Spleen (tissue), 11 donors: ENCODE results near the gene LMAN2L. TPM values are rescaled to one million over a fixed set of nuclear protein-coding genes. Genes with fewer than 3 reads are reported as not detected.
A peak's percentile ranks its signal among the peaks of the same experiment; 100 is the strongest.

ENCODE experiments used
- DNase-seq: peaks from one replicate; pipeline ENCODE4 v3.0.0-alpha.2; 2020
- H3K27ac ChIP-seq, 8 donors: fragments of 200-600 bp; sonication (generic) in 7 of 8; 1 replicate in 4 of 8; 2 replicates in 4 of 8; pipeline versions ENCODE4 v1.5.0 to v1.8.0; 2016 to 2021; ENCODE audit warnings: inconsistent platforms in 4 of 8, mild to moderate bottlenecking in 4 of 8, moderate library complexity in 1 of 8
- H3K27me3 ChIP-seq, 7 donors: fragments of 200-600 bp; sonication (generic) in 6 of 7; replicated peaks in 1 of 7; 1 replicate in 4 of 7; 2 replicates in 3 of 7; pipeline versions ENCODE4 v1.5.0 to v1.8.0; 2016 to 2021; ENCODE audit warnings: inconsistent platforms in 3 of 7, mild to moderate bottlenecking in 1 of 7
- H3K36me3 ChIP-seq, 6 donors: fragments of 200-600 bp; sonication (generic) in 5 of 6; 1 replicate in 4 of 6; 2 replicates in 2 of 6; pipeline versions ENCODE4 v1.5.0 to v1.8.0; 2016 to 2021; ENCODE audit warnings: inconsistent platforms in 2 of 6
- H3K4me1 ChIP-seq, 6 donors: fragments of 200-600 bp; sonication (generic) in 5 of 6; 1 replicate in 3 of 6; 2 replicates in 3 of 6; pipeline versions ENCODE4 v1.5.0 to v1.8.0; 2016 to 2021; ENCODE audit warnings: inconsistent platforms in 3 of 6
- H3K4me3 ChIP-seq, 8 donors: fragments of 200-600 bp; sonication (generic) in 7 of 8; 1 replicate in 4 of 8; 2 replicates in 4 of 8; pipeline versions ENCODE4 v1.5.0 to v1.8.0; 2016 to 2021; ENCODE audit warnings: inconsistent platforms in 4 of 8, mild to moderate bottlenecking in 4 of 8, moderate library complexity in 2 of 8
- H3K9me3 ChIP-seq, 8 donors: fragments of 200-600 bp; sonication (generic) in 7 of 8; 1 replicate in 4 of 8; 2 replicates in 4 of 8; pipeline versions ENCODE4 v1.5.0 to v1.8.0; 2016 to 2021; ENCODE audit warnings: inconsistent platforms in 4 of 8
- POLR2A ChIP-seq, 3 donors: fragments of 450-650 bp; IDR thresholded peaks; one replicate each; pipeline ENCODE4 v1.5.1; 2017; ENCODE audit warnings: antibody characterized with exemption in 3 of 3, mild to moderate bottlenecking in 1 of 3
- POLR2AphosphoS5 ChIP-seq, 3 donors: sonication (generic); formaldehyde crosslinking; IDR thresholded peaks; one replicate each; pipeline ENCODE4 v1.5.1; 2017; ENCODE audit warnings: antibody characterized with exemption in 3 of 3
- WGBS, 5 donors: extraction: QIAGEN DNeasy Blood & Tissue Kit in 3 of 5; methylation state at CpG; one replicate each; pipeline versions ENCODE4 v1.1.5 to v1.1.7; 2013 to 2018; 5-methylcytosine and 5-hydroxymethylcytosine counted together
- intact Hi-C: fragments of 100-400 bp; cut with DNase I; formaldehyde crosslinking; loops from one replicate; pipeline ENCODE4 v1.15.0; 2023; ENCODE audit warnings: low total_unique reads
- polyA plus RNA-seq, 3 donors: library from polyadenylated mRNA; stranded (reverse); fragments of 200-250 nt; gene quantifications; one replicate each; pipeline ENCODE4 v1.2.1, GENCODE V29; 2013
- total RNA-seq, 7 donors: library from RNA; depleted of rRNA in 3 of 7; stranded (reverse); fragments of >200 nt in 3 of 7; fragmentation: NEBNext Ultra II Directional in 4 of 7; extraction: Animal tissue kit (Norgen Biotek cat#: 25700) in 4 of 7; gene quantifications; one replicate each; pipeline versions ENCODE4 v1.1.0 to v1.2.1, GENCODE V29; 2016 to 2021
- TF ChIP-seq, protein P1 (sequence below), 11 experiments: fragments of 200-600 bp in 7 of 11; fragments of 450-650 bp in 4 of 11; sonication (generic) in 4 of 11; IDR thresholded peaks in 8 of 11; conservative IDR thresholded peaks in 3 of 11; 1 replicate in 7 of 11; 2 replicates in 4 of 11; pipeline versions ENCODE4 v1.4.0 to v1.8.0; 2016 to 2021; ENCODE audit warnings: antibody characterized with exemption in 11 of 11, inconsistent platforms in 4 of 11, mild to moderate bottlenecking in 1 of 11
- donor health status: healthy with polysubstance abuse.
- donor health status: DM: no; HTN: no; CAD: no; lungs with moderate emphysema.
- donor health status: DM: no; HTN: no; CAD: no.
- donor health status: Bipolar disorder and iron deficiency.
- donor health status: healthy.
- donor health status: DM: no; HTN: no; CAD: no.
- donor health status: DM: yes; HTN: yes; CAD: no.

LMAN2L gene
- total and polyA plus RNA-seq, 10 donors = 5.8 to 15.4 (median 9.3) TPM

- intact Hi-C loops = no loop called here
- Histone ChIP-seq H3K9me3 (peaks cover 0 to 6% (median 0%) of the 10 kb centered on the region in 8 donors), H3K27me3 (no peaks in the 10 kb centered on the region), H3K27ac (peak overlapping the region in 3 of 8 donors; percentile 27 to 47 (median 31)), H3K4me1 (peaks cover 0 to 8% (median 0%) of the 10 kb centered on the region in 6 donors), H3K36me3 (no peaks in the 10 kb centered on the region), H3K4me3 (no peak overlapping the region)
- 87 to 93% (median 91%) methylated on average over 3 of the region's 3 CpGs for WGBS, 5 donors
- TF ChIP-seq POLR2AphosphoS5 (IDR thresholded peaks at IDR 0.05) (no peak), POLR2A (IDR thresholded peaks at IDR 0.05) (no peak)
- TF ChIP-seq, protein P1, sequence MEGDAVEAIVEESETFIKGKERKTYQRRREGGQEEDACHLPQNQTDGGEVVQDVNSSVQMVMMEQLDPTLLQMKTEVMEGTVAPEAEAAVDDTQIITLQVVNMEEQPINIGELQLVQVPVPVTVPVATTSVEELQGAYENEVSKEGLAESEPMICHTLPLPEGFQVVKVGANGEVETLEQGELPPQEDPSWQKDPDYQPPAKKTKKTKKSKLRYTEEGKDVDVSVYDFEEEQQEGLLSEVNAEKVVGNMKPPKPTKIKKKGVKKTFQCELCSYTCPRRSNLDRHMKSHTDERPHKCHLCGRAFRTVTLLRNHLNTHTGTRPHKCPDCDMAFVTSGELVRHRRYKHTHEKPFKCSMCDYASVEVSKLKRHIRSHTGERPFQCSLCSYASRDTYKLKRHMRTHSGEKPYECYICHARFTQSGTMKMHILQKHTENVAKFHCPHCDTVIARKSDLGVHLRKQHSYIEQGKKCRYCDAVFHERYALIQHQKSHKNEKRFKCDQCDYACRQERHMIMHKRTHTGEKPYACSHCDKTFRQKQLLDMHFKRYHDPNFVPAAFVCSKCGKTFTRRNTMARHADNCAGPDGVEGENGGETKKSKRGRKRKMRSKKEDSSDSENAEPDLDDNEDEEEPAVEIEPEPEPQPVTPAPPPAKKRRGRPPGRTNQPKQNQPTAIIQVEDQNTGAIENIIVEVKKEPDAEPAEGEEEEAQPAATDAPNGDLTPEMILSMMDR (IDR thresholded peaks at IDR 0.05 in 8 of 11, conservative IDR thresholded peaks at IDR 0.05 in 3 of 11) = no peak
- no peak for DNase-seq
These were observed 75.4 kb downstream of the LMAN2L start for GRCh38 chr2:96664366-96664925.

DNA sequence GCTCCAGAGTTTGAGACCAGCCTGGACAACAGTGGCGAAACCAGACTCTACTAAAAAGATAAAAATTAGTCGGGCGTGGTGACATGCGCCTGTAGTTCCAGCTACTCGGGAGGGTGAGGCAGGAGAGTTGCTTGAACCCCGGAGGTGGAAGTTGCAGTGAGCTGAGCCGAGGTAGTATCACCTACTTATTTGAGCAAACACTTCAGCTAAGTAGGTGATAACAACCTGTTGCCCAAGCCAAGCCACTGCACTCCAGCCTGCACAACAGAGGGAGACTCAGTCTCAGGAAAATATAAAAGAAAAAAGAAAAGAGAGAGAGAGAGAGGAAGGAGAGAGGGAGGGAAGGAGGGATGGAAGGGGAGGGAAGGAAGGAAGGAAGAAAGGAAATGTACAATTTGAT is 76.0 kb downstream of the LMAN2L start:
- Histone ChIP-seq H3K27me3 (no peaks in the 10 kb centered on the region), H3K36me3 (no peaks in the 10 kb centered on the region), H3K4me1 (peaks cover 0 to 8% (median 0%) of the 10 kb centered on the region in 6 donors), H3K27ac (no peak overlapping the region), H3K4me3 (no peak overlapping the region), H3K9me3 (peaks cover 0 to 6% (median 0%) of the 10 kb centered on the region in 8 donors)
- DNase-seq = no peak
- intact Hi-C loops = no loop called here
- TF ChIP-seq POLR2AphosphoS5 (IDR thresholded peaks at IDR 0.05) = no peak
- TF ChIP-seq POLR2A (IDR thresholded peaks at IDR 0.05) = no peak
- TF ChIP-seq, protein P1 (IDR thresholded peaks at IDR 0.05 in 8 of 11, conservative IDR thresholded peaks at IDR 0.05 in 3 of 11) = no peak
- 83 to 94% (median 92%) methylated on average over 7 of the region's 7 CpGs for WGBS, 5 donors

GRCh38 chr2:96663177-96663576 is 76.7 kb downstream of the LMAN2L start:
- no peaks in the 10 kb centered on the region for H3K36me3 ChIP-seq
- no peak for TF ChIP-seq POLR2AphosphoS5 (IDR thresholded peaks at IDR 0.05)
- no peak for TF ChIP-seq POLR2A (IDR thresholded peaks at IDR 0.05)
- TF ChIP-seq, protein P1 (IDR thresholded peaks at IDR 0.05 in 8 of 11, conservative IDR thresholded peaks at IDR 0.05 in 3 of 11) = no peak
- H3K4me1 ChIP-seq = peaks cover 0 to 8% (median 0%) of the 10 kb centered on the region in 6 donors
- intact Hi-C loops = no loop called here
- 85 to 98% (median 95%) methylated on average over 5 of the region's 5 CpGs for WGBS, 5 donors
- H3K9me3 ChIP-seq = peaks cover 0 to 6% (median 0%) of the 10 kb centered on the region in 8 donors
- no peak for DNase-seq
- no peak overlapping the region for H3K4me3 ChIP-seq
- H3K27me3 ChIP-seq = no peaks in the 10 kb centered on the region
- no peak overlapping the region for H3K27ac ChIP-seq

DNA sequence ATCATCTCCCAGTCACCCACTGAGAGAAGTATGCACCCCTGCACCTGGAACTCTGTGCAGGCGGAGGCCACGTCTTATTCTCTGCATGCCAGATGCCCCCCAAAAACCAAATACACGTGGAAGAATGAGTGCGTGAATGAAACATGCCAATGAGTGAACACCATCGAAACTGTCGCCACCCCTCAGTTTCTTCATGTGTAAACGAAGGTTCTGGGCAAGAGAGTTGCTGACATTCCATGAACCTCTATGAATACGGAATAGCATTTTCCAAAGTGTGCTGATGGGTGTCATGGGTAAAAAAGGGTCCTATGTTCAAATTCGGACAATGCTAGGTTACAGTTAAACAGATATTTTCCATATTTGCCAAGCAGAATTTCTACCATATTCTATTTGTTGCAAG is 77.5 kb downstream of the LMAN2L start:
- no peak overlapping the region for H3K27ac ChIP-seq
- H3K4me1 ChIP-seq = peaks cover 0 to 8% (median 0%) of the 10 kb centered on the region in 6 donors
- 92 to 95% (median 93%) methylated on average over 9 of the region's 9 CpGs for WGBS, 5 donors
- H3K36me3 ChIP-seq = no peaks in the 10 kb centered on the region
- peaks cover 0 to 6% (median 0%) of the 10 kb centered on the region in 8 donors for H3K9me3 ChIP-seq
- no peaks in the 10 kb centered on the region for H3K27me3 ChIP-seq
- no peak overlapping the region for H3K4me3 ChIP-seq
- TF ChIP-seq POLR2A (IDR thresholded peaks at IDR 0.05) (no peak), POLR2AphosphoS5 (IDR thresholded peaks at IDR 0.05) (no peak)
- TF ChIP-seq, protein P1 (IDR thresholded peaks at IDR 0.05 in 8 of 11, conservative IDR thresholded peaks at IDR 0.05 in 3 of 11) = no peak
- intact Hi-C loops = no loop called here
- no peak for DNase-seq
